BJ (cell line): Measurements from ENCODE around the gene ITGB6. TPM values are rescaled to one million over a fixed set of nuclear protein-coding genes. Genes with fewer than 3 reads are reported as not detected.

ENCODE experiments used
- CTCF ChIA-PET: fragments of 350-600 bp; formaldehyde crosslinking; extraction: SDS; loops from one replicate; lab custom pipeline; 2021; ENCODE audit warnings: antibody characterized with exemption, inconsistent platforms; lab: Yijun Ruan, JAX
- POLR2A ChIA-PET: fragments of 300-600 bp; sonication (Branson Sonifier 250); formaldehyde crosslinking; extraction: SDS; loops from one replicate; lab custom pipeline; 2021; ENCODE audit warnings: antibody characterized with exemption; lab: Charles Lee
- DNase-seq: peaks from one replicate; pipeline ENCODE4 v3.0.0-alpha.2; 2011; ENCODE audit warnings: low read depth
- H3K27me3 ChIP-seq: 2 replicates; pipeline ENCODE4 v1.6.0; 2011; ENCODE audit warnings: low read length; ENCODE audit not compliant: control insufficient read depth, insufficient read depth
- H3K36me3 ChIP-seq: 2 replicates; pipeline ENCODE4 v1.5.1; 2011; ENCODE audit warnings: low read length; ENCODE audit not compliant: control insufficient read depth, insufficient read depth
- H3K4me3 ChIP-seq: 2 replicates; pipeline ENCODE4 v1.5.1; 2011; ENCODE audit warnings: low read depth, mild to moderate bottlenecking, control low read depth, low read length
- polyA plus RNA-seq: library from polyadenylated mRNA; depleted of rRNA; stranded (reverse); fragments of >200 nt; gene quantifications from 2 replicates; pipeline ENCODE4 v1.2.3, GENCODE V29; 2011
- TF ChIP-seq, protein P1 (sequence below): IDR thresholded peaks from 2 replicates; pipeline ENCODE4 v1.5.1; 2011; ENCODE audit warnings: low read depth, mild to moderate bottlenecking, control low read depth, inconsistent platforms, low read length, moderate library complexity; ENCODE audit not compliant: insufficient read depth

The ITGB6 gene
- polyA plus RNA-seq, 1 experiment: 0.01 TPM

DNA sequence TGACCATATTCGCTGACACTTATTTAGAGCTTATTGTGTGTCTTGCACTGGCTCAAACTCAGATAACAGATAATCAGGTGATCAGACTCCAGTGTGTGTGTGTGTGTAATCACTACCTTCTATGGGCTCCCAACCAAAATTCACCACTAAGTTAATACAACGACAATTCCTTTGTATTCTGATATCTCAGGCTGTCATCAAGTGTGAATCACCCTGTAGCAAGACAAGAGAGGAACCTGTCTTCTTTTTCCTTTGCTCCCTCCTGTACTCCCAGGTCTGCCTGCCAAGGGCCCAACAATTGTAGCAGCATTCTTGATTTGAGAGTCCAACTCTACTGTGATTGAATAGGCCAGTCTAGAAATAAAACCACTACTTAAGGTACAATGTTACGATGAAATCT is 25.8 kb downstream of the ITGB6 start:
- no peaks in the 10 kb centered on the region for H3K36me3 ChIP-seq
- DNase-seq: no peak
- TF ChIP-seq, protein P1, sequence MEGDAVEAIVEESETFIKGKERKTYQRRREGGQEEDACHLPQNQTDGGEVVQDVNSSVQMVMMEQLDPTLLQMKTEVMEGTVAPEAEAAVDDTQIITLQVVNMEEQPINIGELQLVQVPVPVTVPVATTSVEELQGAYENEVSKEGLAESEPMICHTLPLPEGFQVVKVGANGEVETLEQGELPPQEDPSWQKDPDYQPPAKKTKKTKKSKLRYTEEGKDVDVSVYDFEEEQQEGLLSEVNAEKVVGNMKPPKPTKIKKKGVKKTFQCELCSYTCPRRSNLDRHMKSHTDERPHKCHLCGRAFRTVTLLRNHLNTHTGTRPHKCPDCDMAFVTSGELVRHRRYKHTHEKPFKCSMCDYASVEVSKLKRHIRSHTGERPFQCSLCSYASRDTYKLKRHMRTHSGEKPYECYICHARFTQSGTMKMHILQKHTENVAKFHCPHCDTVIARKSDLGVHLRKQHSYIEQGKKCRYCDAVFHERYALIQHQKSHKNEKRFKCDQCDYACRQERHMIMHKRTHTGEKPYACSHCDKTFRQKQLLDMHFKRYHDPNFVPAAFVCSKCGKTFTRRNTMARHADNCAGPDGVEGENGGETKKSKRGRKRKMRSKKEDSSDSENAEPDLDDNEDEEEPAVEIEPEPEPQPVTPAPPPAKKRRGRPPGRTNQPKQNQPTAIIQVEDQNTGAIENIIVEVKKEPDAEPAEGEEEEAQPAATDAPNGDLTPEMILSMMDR: no peak
- POLR2A ChIA-PET: no interaction called here
- no peak overlapping the region for H3K4me3 ChIP-seq
- H3K27me3 ChIP-seq: no peaks in the 10 kb centered on the region
- CTCF ChIA-PET: interaction anchor here (0.8 to 1.2 kb wide), 2 partner anchors 20 to 168 kb away, joined by 3 read pairs; no protein-coding TSS in a partner anchor

DNA sequence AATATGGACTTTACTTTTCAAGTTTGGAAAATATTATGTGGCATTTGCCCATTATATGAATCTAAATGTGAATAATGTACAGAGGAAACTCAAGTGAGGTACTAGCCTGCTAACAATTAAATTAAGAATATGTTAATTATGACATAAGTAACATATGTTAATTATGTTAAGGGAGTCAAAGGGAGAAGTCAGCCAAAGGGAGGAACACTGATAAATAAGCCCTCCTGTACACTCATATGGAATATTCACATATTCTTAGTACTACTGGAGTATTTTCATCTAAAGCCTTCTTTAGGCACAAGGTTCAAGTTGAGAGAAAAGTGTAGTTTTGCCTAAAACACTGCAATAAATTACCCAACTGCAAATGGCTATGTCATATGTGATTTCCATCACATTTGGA is 30.1 kb downstream of the ITGB6 start:
- POLR2A ChIA-PET: no interaction called here
- TF ChIP-seq, protein P1: no peak
- no peak overlapping the region for H3K4me3 ChIP-seq
- H3K36me3 ChIP-seq: no peaks in the 10 kb centered on the region
- CTCF ChIA-PET: no interaction called here
- no peak for DNase-seq
- no peaks in the 10 kb centered on the region for H3K27me3 ChIP-seq

DNA sequence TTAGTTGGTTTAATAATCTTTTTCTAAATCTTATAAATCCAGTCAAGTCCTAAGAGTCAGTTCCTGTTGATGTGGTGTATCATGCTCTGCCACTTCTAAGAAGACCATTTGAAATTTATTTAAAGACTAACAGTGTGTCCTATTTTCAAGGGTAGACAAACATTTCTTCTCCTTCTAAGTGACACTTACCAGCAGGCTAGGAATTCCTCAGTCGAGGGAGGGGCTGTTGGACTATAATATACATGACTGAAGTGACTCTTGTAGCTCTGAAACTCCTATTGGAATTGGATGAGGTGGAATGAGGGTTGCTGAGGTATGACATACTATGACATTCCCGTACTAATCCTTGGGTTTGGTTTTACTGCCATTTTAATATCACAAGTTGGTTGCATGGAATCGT is 30.6 kb downstream of the ITGB6 start:
- no peaks in the 10 kb centered on the region for H3K36me3 ChIP-seq
- DNase-seq: no peak
- POLR2A ChIA-PET: no interaction called here
- no peak overlapping the region for H3K4me3 ChIP-seq
- H3K27me3 ChIP-seq: no peaks in the 10 kb centered on the region
- CTCF ChIA-PET: no interaction called here
- TF ChIP-seq, protein P1: no peak

DNA sequence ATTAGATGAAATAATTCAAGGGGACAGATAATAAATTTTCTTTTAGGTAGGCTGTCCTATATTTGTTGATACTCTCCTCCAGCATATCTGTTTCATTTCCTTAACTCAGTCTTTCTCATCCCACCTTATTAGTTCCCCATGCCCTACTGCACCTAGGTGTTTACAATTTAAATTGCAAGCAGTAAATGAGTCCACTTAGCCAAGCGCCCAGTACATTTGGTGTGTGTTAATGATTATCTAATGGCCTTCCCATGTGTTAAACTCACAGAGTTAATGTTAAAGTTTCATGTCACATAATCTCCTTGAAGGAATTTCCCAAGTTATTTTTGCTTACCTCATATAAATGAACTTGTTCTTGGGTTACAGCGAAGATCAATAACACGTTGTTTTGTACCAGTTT is 31.2 kb downstream of the ITGB6 start:
- no peak for DNase-seq
- POLR2A ChIA-PET: no interaction called here
- Histone ChIP-seq H3K4me3 (no peak overlapping the region), H3K27me3 (no peaks in the 10 kb centered on the region), H3K36me3 (no peaks in the 10 kb centered on the region)
- CTCF ChIA-PET: no interaction called here
- TF ChIP-seq, protein P1: no peak

DNA sequence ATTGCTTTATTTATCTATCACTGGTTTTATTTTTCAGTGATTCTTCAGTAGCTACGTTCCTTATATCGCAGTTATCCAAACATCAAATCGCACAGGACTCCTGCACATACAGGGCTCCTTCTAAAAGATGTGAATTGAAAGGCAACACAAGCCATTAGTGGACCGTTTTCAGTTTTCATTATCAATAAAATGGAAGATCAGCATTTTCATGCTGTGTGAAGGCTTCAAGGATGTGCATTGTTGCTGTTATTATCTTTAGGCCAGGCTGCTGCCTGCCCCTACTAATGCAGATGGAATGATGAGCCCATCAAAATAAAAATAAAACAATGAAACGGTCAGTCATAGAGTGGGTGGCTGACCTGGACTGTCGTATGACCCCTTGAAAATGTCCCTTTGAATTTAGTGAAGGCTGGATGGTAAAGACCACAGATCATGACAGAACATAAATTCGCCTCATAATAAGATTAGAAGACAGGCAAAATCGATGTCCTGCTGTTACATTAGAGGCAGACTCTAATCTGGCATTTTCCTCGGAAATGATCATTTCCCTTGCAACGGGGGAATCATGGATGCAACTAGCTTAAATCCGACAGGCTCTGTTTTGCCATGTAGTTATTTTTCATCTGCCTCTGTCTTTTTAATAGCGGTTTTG is 32.9 kb downstream of the ITGB6 start:
- ChIA-PET POLR2A (no interaction called here), CTCF (interaction anchor here (0.7 to 1.3 kb wide), 2 partner anchors 17 to 57 kb away, joined by 3 read pairs; no protein-coding TSS in a partner anchor)
- no peak for DNase-seq
- no peaks in the 10 kb centered on the region for H3K27me3 ChIP-seq
- H3K36me3 ChIP-seq: no peaks in the 10 kb centered on the region
- no peak overlapping the region for H3K4me3 ChIP-seq
- TF ChIP-seq, protein P1: no peak
